K562 treated with DMSO at 1 percent for 48 hours (cell line): ENCODE results near the gene SORBS1. TPM values are rescaled to one million over a fixed set of nuclear protein-coding genes. Genes with fewer than 3 reads are reported as not detected.

Experiments
- total RNA-seq: library from RNA; unstranded; fragments of 300-600 nt; gene quantifications from 2 replicates; pipeline ENCODE4 v1.2.3, GENCODE V29; 2022; ENCODE audit warnings: low replicate concordance; ENCODE audit errors: extremely low read depth

The SORBS1 gene
- total RNA-seq, result not detected in 2 replicates

DNA sequence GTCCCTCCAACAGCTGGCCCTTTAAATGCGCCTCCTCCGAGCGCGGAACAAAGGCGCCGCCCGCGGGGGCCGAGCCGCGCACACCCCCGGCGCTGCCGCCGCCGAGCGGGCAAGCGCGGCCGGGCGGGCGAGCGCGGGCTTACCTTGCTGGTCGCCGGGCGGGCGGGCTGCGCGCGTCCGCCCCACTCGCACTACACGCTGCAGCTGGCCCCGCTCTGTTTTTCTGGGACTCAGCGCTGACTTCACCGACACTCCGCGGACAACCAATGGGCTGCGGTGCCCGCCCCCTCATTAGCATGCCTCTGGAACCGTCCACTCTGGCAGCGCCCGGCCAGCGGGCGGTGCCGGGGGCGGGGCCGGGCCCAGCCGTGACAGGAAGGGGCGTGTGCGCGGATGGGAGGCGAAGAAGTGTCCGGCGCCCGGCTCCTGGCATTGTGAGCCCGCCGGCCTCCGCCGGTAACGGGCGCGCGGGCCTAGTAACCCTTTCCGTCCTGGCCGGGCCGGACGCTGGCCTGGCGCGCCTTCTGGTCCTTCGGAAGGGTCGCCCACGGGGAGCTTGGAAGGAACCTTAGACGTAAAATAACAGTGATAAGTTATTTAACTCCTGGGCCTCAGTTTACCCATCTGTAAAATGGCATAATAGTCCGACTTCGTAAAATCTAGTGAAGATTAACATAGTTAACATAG, at the start of gene SORBS1:
SORBS1 (minus strand) TSS at position 195 of the 687 bp plus-strand sequence. CDS start 120,236 bp downstream, outside the sequence.

DNA sequence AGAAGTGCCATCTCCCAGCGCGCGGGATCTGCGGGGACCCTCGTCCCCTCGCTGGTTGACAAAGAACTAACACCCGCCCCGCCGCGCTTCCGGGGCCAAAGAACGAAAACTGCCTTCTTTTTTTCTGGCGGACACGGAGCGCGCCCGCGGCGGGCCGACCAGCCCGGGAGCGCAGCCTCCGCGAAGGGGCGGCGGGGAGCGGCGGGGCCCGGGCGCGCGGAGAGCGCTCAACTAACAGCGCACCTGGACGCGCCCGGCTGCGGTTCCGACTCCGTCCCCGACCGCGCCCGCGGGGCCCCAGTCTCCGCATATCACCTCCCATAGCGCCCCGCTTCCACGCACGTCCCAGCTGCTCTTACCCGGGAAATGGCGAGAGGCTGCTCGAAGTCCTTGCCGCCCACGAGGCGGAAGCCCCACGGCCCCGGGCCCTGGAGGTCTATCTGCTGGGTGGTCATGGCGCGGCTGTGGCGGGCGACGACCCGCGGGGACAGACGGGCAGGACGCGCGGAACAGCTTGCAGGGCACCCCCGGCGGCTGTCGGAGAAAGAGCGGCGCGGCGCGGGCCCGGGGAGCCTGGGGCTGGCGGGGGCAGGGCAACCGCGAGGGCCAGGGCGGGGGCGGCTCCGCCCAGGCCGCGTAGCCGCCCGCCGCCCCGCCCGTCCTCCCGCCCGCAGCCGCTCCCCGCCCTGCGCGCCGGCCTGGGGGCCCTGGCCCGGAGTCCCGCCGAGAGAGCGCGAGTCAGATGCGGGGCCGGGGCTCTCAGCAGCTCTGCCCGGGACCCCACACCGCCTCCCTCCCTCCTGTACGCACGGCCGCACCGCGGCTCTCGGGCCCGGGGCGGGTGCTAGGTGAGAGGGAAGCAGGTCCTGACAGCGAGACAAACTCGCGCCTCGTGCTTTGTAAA, 270.5 kb downstream of the SORBS1 start, which contains the start of gene PDLIM1:
PDLIM1 (minus strand) TSS at position 543 of the 904 bp plus-strand sequence; CDS start at position 455, 88 bp downstream.

Other genes starting within 250 kb of the SORBS1 start
- gene ALDH18A1, start 95.3 kb upstream of the SORBS1 start, total RNA-seq, result not detected in 2 replicates
- gene TCTN3, start 132.6 kb upstream of the SORBS1 start, total RNA-seq, result not detected in 2 replicates
- not detected in 2 replicates for gene ENTPD1, start 194.8 kb upstream of the SORBS1 start, total RNA-seq